Measurements from ENCODE around the gene SPEM2.

SPEM2 gene

GRCh38 chr17:7437950-7438614, 12.7 kb downstream of the SPEM2 start:
- Histone ChIP-seq H3K79me2 (ENCODE audit: insufficient read depth, low read length) (no peaks in the 10 kb centered on the region), H3F3A (ENCODE audit: insufficient read depth) (no peaks in the 10 kb centered on the region), H2AFZ (ENCODE audit: low read depth, low read length, severe bottlenecking) (no peak overlapping the region), H3K4me3 (ENCODE audit: insufficient read depth, low read length, poor library complexity, severe bottlenecking) (no peak overlapping the region), H3K4me2 (ENCODE audit: low read depth, low read length, poor library complexity, severe bottlenecking) (peak overlapping the region; percentile 14), H3K36me3 (ENCODE audit: low read length) (no peaks in the 10 kb centered on the region), H3K9me3 (ENCODE audit: insufficient read depth, low read length) (no peaks in the 10 kb centered on the region), H3K27ac (ENCODE audit: low read depth, low read length) (no peak overlapping the region), H4K20me1 (ENCODE audit: low read depth, low read length) (no peaks in the 10 kb centered on the region), H3K9ac (ENCODE audit: low read length) (no peak overlapping the region; the same call in 1 of the 2 replicates), H3K9me2 (replicated peaks; ENCODE audit: insufficient read depth, low read length) (no peaks in the 10 kb centered on the region), H3K27me3 (ENCODE audit: low read length) (no peaks in the 10 kb centered on the region)
- TF ChIP-seq CTCF (IDR thresholded peaks at IDR 0.05; ENCODE audit: insufficient read depth, low read length, poor library complexity, severe bottlenecking), result no peak
- no peak for TF ChIP-seq EZH2phosphoT487 (conservative IDR thresholded peaks at IDR 0.05; ENCODE audit: low read length)

DNA sequence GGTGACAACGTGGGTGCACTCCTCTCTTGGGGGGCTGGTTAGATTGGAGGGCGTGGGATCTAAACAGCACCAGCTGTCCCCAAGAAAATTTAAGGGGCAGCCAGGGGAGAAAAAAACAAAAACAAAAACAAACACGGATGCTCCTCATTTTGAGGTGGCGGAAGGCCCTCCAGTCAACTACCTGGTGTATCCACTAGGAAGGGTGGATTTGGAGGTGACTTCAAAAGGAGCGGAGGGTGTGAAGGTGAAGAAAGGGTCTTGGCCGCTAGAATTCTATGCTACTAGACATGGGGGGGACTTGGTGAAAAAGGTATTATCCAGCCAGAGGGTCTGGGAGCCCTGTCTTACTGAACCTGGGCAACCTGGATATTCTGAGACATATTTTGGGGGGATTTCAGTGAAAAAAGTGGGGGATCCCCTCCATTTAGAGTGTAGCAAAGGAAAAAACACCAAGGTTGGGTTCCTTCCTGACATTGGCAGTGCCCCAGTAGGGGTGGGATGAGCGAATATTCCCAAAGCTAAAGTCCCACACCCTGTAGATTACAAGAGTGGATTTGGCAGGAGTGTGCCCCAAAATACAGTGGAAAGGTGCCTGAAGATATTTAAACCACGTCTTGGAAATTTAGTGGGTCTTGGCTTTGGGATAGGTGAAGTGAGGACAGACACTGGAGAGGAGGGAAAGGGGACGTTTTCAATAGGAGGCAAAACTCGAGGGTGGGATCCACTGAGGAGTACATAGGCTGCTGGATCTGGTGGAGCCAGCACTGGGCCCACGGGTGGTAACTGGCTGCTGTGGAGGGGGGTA, 13.4 kb downstream of the SPEM2 start:
- H3K79me2 ChIP-seq (ENCODE audit: insufficient read depth, low read length), result no peaks in the 10 kb centered on the region
- H3K9me3 ChIP-seq (ENCODE audit: insufficient read depth, low read length), result no peaks in the 10 kb centered on the region
- H3K4me2 ChIP-seq (ENCODE audit: low read depth, low read length, poor library complexity, severe bottlenecking), result no peak overlapping the region
- H3K4me3 ChIP-seq (ENCODE audit: insufficient read depth, low read length, poor library complexity, severe bottlenecking), result no peak overlapping the region
- H3K27ac ChIP-seq (ENCODE audit: low read depth, low read length), result no peak overlapping the region
- no peaks in the 10 kb centered on the region for H3K36me3 ChIP-seq (ENCODE audit: low read length)
- H3F3A ChIP-seq (ENCODE audit: insufficient read depth), result no peaks in the 10 kb centered on the region
- H4K20me1 ChIP-seq (ENCODE audit: low read depth, low read length), result no peaks in the 10 kb centered on the region
- TF ChIP-seq EZH2phosphoT487 (conservative IDR thresholded peaks at IDR 0.05; ENCODE audit: low read length), result no peak
- no peak for TF ChIP-seq CTCF (IDR thresholded peaks at IDR 0.05; ENCODE audit: insufficient read depth, low read length, poor library complexity, severe bottlenecking)
- H2AFZ ChIP-seq (ENCODE audit: low read depth, low read length, severe bottlenecking), result no peak overlapping the region
- H3K9ac ChIP-seq (ENCODE audit: low read length), result no peak overlapping the region
- no peaks in the 10 kb centered on the region for H3K27me3 ChIP-seq (ENCODE audit: low read length)
- H3K9me2 ChIP-seq (replicated peaks; ENCODE audit: insufficient read depth, low read length), result no peaks in the 10 kb centered on the region

- no peak within 1 kb of the TSS for H3K27ac ChIP-seq (ENCODE audit: low read depth, low read length)
- no peaks in the 10 kb centered on the region for H3K9me3 ChIP-seq (ENCODE audit: insufficient read depth, low read length)
- H3K4me2 ChIP-seq (ENCODE audit: low read depth, low read length, poor library complexity, severe bottlenecking), result peak within 1 kb of the TSS; percentile 39
- H3F3A ChIP-seq (ENCODE audit: insufficient read depth), result no peaks in the 10 kb centered on the region
- H3K9me2 ChIP-seq (replicated peaks; ENCODE audit: insufficient read depth, low read length), result no peaks in the 10 kb centered on the region
- no peaks in the 10 kb centered on the region for H3K27me3 ChIP-seq (ENCODE audit: low read length)
- H3K4me3 ChIP-seq (ENCODE audit: insufficient read depth, low read length, poor library complexity, severe bottlenecking), result no peak within 1 kb of the TSS
- TF ChIP-seq CTCF (IDR thresholded peaks at IDR 0.05; ENCODE audit: insufficient read depth, low read length, poor library complexity, severe bottlenecking), result no peak
- TF ChIP-seq EZH2phosphoT487 (conservative IDR thresholded peaks at IDR 0.05; ENCODE audit: low read length), result no peak
- no peak within 1 kb of the TSS for H2AFZ ChIP-seq (ENCODE audit: low read depth, low read length, severe bottlenecking)
- H3K36me3 ChIP-seq (ENCODE audit: low read length), result no peaks in the 10 kb centered on the region
- no peaks in the 10 kb centered on the region for H4K20me1 ChIP-seq (ENCODE audit: low read depth, low read length)
- H3K79me2 ChIP-seq (ENCODE audit: insufficient read depth, low read length), result no peaks in the 10 kb centered on the region
- H3K9ac ChIP-seq (ENCODE audit: low read length), result peak within 1 kb of the TSS; percentile 21; the same call in 1 of the 2 replicates
Measured at GRCh38 chr17:7439462-7440112, 14.2 kb downstream of the SPEM2 start, which contains the start of gene FGF11. TSS of gene FGF11 (plus strand) at chr17:7439512. CDS start at chr17:7439621, 109 bp downstream.

All from SU-DHL-6 (cell line).